OCI-LY7 (cell line): ENCODE data around the gene NT5C3A. TPM values are rescaled to one million over a fixed set of nuclear protein-coding genes. Genes with fewer than 3 reads are reported as not detected.

Experiments used
- Bru-seq: library from RNA; stranded (reverse); fragments of 400-500 nt; gene quantifications from one replicate; lab custom pipeline; 2021; lab: Mats Ljungman, UMichigan
- BruChase-seq, 2 experiments: library from RNA; stranded (reverse); fragments of 400-500 nt; gene quantifications; one replicate each; lab custom pipeline; 2021; lab: Mats Ljungman, UMichigan
- BruUV-seq: library from RNA; stranded (reverse); fragments of 400-500 nt; replicated peaks from 2 replicates; lab custom pipeline; 2021; lab: Mats Ljungman, UMichigan
- CTCF ChIA-PET: fragments of 300-600 bp; sonication (Branson Sonifier 250); formaldehyde crosslinking; loops from one replicate; lab custom pipeline; 2022; ENCODE audit warnings: antibody characterized with exemption; ENCODE audit not compliant: unreplicated experiment; lab: Charles Lee
- POLR2A ChIA-PET: fragments of 300-600 bp; sonication (Branson Sonifier 250); formaldehyde crosslinking; loops from one replicate; lab custom pipeline; 2022; ENCODE audit warnings: antibody characterized with exemption; lab: Charles Lee
- DNase-seq: peaks from one replicate; pipeline ENCODE4 v3.0.0-alpha.2; 2015; ENCODE audit warnings: low spot score
- H2AFZ ChIP-seq: fragments of 200-600 bp; sonication (generic), shearing (Covaris generic); 2 replicates; pipeline ENCODE4 v1.6.1; 2014; ENCODE audit warnings: mild to moderate bottlenecking, antibody characterized with exemption, low read length, moderate library complexity
- H3K27ac ChIP-seq: fragments of 200-600 bp; sonication (generic); 2 replicates; pipeline ENCODE4 v1.5.1; 2014; ENCODE audit warnings: mixed run types, low read depth, mild to moderate bottlenecking, moderate library complexity, low read length, inconsistent platforms; ENCODE audit not compliant: poor library complexity, severe bottlenecking
- H3K36me3 ChIP-seq: fragments of 200-600 bp; sonication (generic); 2 replicates; pipeline ENCODE4 v1.6.1; 2014; ENCODE audit warnings: mild to moderate bottlenecking, antibody characterized with exemption, low read length, moderate library complexity, mixed read lengths; ENCODE audit not compliant: insufficient read depth
- H3K4me1 ChIP-seq: fragments of 200-600 bp; sonication (generic); 2 replicates; pipeline ENCODE4 v1.5.1; 2014; ENCODE audit warnings: mild to moderate bottlenecking, low read length; ENCODE audit not compliant: insufficient read depth, poor library complexity, severe bottlenecking
- H3K4me2 ChIP-seq: fragments of 200-600 bp; sonication (generic); 2 replicates; pipeline ENCODE4 v1.6.1; 2014; ENCODE audit warnings: mild to moderate bottlenecking, low read length
- H3K4me3 ChIP-seq: fragments of 200-600 bp; sonication (generic); 2 replicates; pipeline ENCODE4 v1.5.1; 2014; ENCODE audit warnings: mild to moderate bottlenecking, low read depth, low read length; ENCODE audit not compliant: poor library complexity, severe bottlenecking
- H3K79me2 ChIP-seq: fragments of 200-600 bp; sonication (generic); 2 replicates; pipeline ENCODE4 v1.6.1; 2016; ENCODE audit warnings: low read depth, mild to moderate bottlenecking, low read length, moderate library complexity, mixed read lengths; ENCODE audit not compliant: insufficient read depth
- H3K9me2 ChIP-seq: fragments of 200-600 bp; sonication (generic); 2 replicates; pipeline ENCODE4 v1.6.1; 2016; ENCODE audit warnings: mild to moderate bottlenecking, low read length, mixed read lengths; ENCODE audit not compliant: insufficient read depth
- H3K9me3 ChIP-seq: fragments of 200-600 bp; sonication (generic); 2 replicates; pipeline ENCODE4 v1.6.1; 2014; ENCODE audit warnings: mild to moderate bottlenecking, mixed run types, low read length, mixed read lengths
- H4K20me1 ChIP-seq: fragments of 200-600 bp; sonication (generic); 2 replicates; pipeline ENCODE4 v1.6.1; 2014; ENCODE audit warnings: mild to moderate bottlenecking, antibody characterized with exemption, low read length, moderate library complexity, mixed read lengths; ENCODE audit not compliant: insufficient read depth
- CTCF ChIP-seq: fragments of 200-600 bp; sonication (generic); conservative IDR thresholded peaks from 2 replicates; pipeline ENCODE4 v1.5.1; 2014; ENCODE audit warnings: mild to moderate bottlenecking, antibody characterized with exemption, low read length, moderate library complexity, mixed read lengths
- EZH2phosphoT487 ChIP-seq: fragments of 200-600 bp; sonication (generic); IDR thresholded peaks from 2 replicates; pipeline ENCODE4 v1.6.1; 2018; ENCODE audit warnings: low read depth, borderline replicate concordance, mild to moderate bottlenecking, mixed run types, antibody characterized with exemption, low read length, moderate library complexity, mixed read lengths
- intact Hi-C: fragments of 100-400 bp; cut with micrococcal nuclease; formaldehyde crosslinking; loops from one replicate; pipeline ENCODE4 v1.10.0; 2022; ENCODE audit not compliant: unreplicated experiment
- long read RNA-seq: library from polyadenylated mRNA; stranded (forward); transcript quantifications from one replicate; pipeline ENCODE4 v2.0.0, GENCODE V29; 2022
- total RNA-seq, 2 experiments: library from RNA; depleted of rRNA in 1 of 2; stranded (reverse); fragments of >200 nt in 1 of 2; shearing (Covaris generic) in 1 of 2; gene quantifications; 2 replicates each; pipeline ENCODE4 v1.2.3, GENCODE V29; 2014 to 2022

The NT5C3A gene
- total RNA-seq (2014; rRNA removed; shearing (Covaris generic)) (34.7 and 37.1 TPM in 2 replicates), total RNA-seq (2022) (55.3 and 62.4 TPM in 2 replicates), Bru-seq, nascent RNA (percentile 92 among the genes with signal in this experiment), BruChase-seq, experiment 1, labeled RNA remaining after a 6-hour chase (percentile 81 among the genes with signal in this experiment), BruChase-seq, experiment 2, labeled RNA remaining after a 2-hour chase (percentile 83 among the genes with signal in this experiment)
- long read RNA-seq, transcript NT5C3A-201 (9 exons, 1,704 nt), result major isoform, 45 of 124 reads
- long read RNA-seq, transcript NT5C3A-215 (10 exons, 1,542 nt), result minor isoform, 8 of 124 reads
- long read RNA-seq, transcript NT5C3A-204 (10 exons, 1,759 nt), result minor isoform, 35 of 124 reads
- long read RNA-seq, partial matches to known transcripts, result 2 of 124 reads
- long read RNA-seq, other reads (novel, unspliced or antisense), result 32 of 124 reads

DNA sequence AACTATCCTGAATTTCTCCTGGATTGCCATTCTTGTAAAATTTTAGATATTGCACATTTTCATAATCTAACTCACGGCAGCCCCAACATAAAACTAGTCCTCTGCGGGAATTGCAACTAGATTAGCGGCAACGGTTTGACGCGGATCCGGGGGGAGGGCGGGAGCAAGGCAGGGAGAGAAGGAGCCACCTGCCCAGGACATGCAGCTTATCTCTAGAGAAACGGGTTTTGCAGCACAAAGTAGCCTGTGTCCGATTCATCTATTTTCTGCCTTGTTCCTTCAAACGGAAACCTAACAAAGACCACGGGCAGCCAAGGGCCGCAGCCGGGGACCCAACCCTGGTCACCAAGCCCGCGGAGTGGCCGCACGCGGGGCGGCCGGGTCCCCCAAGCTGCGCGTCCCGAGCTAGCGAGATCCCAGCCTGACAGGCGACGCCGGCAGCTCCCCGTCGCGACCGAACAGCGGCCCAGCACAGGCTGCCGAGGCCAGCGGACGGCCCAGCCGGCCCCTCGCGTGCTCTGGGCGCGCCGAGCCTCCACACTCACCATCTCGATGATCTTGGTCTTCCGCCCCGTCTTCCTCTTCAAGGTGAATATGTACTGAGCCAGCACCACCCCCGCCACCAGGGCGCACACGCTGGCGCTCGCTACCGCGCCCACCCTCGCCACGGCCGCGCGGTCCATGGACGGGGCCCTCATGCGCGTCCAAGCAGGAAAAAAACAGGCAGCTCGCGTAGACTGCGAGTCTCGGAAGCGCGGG, at the start of gene NT5C3A:
Gene NT5C3A, minus strand, starts transcription at position 754 of the 759 bp plus-strand sequence. Its CDS starts 71 bp downstream, at position 683.
- ChIA-PET POLR2A (interaction anchor here (0.6 to 3.1 kb wide), 11 partner anchors 9 to 46 kb away, joined by 3 to 22 read pairs (median 8); no protein-coding TSS in a partner anchor), CTCF (interaction anchor here (0.9 kb wide), 1 partner anchor 46 kb away, joined by 4 read pairs; the partner anchor contains the start of gene RP9)
- intact Hi-C loops, result loop anchor here (2.0 to 5.0 kb wide), 3 partner anchors 37 to 565 kb away; partner anchors contain the start of gene AVL9
- H4K20me1 ChIP-seq, result peaks cover 21% of the 10 kb centered on the region
- peak within 1 kb of the TSS; percentile 84 for H2AFZ ChIP-seq
- peaks cover 33% of the 10 kb centered on the region for H3K36me3 ChIP-seq
- H3K27ac ChIP-seq, result peak within 1 kb of the TSS; percentile 68
- TF ChIP-seq EZH2phosphoT487 (no peak), CTCF (no peak)
- H3K4me1 ChIP-seq, result peaks cover 30% of the 10 kb centered on the region
- H3K4me2 ChIP-seq, result peak within 1 kb of the TSS; percentile 94
- no TSS peak for BruUV-seq
- peak; percentile 48 for DNase-seq
- peaks cover 13% of the 10 kb centered on the region for H3K9me3 ChIP-seq
- peak within 1 kb of the TSS; percentile 99 for H3K4me3 ChIP-seq
- peaks cover 56% of the 10 kb centered on the region for H3K79me2 ChIP-seq
- no peaks in the 10 kb centered on the region for H3K9me2 ChIP-seq

DNA sequence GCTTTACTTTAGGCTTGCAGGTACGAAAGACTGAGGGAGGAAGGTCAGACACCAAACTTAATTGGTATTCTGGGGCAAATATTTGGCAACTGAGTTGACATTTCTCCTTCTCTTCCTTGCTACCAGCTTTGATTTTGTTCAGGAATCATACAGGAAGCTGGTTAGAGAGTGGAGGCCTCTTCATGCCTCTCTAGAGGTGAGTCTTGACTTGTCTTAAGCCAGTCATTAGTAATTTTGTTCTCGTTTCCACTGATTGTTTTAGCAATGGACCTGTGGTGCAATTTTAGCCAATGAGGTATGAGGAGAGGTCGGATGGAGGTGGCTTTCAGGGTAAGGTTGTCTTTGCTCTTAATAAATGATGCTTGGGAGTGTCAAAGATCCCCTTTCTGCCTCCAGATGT, 49.0 kb upstream of the NT5C3A start:
- no peak overlapping the region for H3K27ac ChIP-seq
- POLR2A ChIA-PET, result interaction anchor here (0.6 kb wide), 1 partner anchor 13 kb away, joined by 5 read pairs; no protein-coding TSS in a partner anchor
- no peak overlapping the region for H2AFZ ChIP-seq
- H3K36me3 ChIP-seq, result no peaks in the 10 kb centered on the region; the same call in 1 of the 2 replicates
- no peak overlapping the region for H3K4me3 ChIP-seq
- no peaks in the 10 kb centered on the region for H3K9me2 ChIP-seq
- BruUV-seq, result no TSS peak
- H3K4me2 ChIP-seq, result no peak overlapping the region
- CTCF ChIA-PET, result interaction anchor here (0.6 kb wide), 1 partner anchor 488 kb away, joined by 3 read pairs; no protein-coding TSS in a partner anchor
- no peak for DNase-seq
- peaks cover 29% of the 10 kb centered on the region for H3K79me2 ChIP-seq
- peaks cover 17% of the 10 kb centered on the region for H4K20me1 ChIP-seq
- intact Hi-C loops, result no loop called here
- H3K9me3 ChIP-seq, result no peaks in the 10 kb centered on the region
- peaks cover 25% of the 10 kb centered on the region for H3K4me1 ChIP-seq
- TF ChIP-seq EZH2phosphoT487 (no peak), CTCF (no peak)
